Prostate gland (tissue), 2 donors: Measurements from ENCODE around the gene SLC2A2. TPM values are rescaled to one million over a fixed set of nuclear protein-coding genes. Genes with fewer than 3 reads are reported as not detected.

Source experiments
- DNase-seq: peaks from one replicate; pipeline ENCODE4 v3.0.0-alpha.2; 2019; ENCODE audit warnings: low spot score
- H3K27ac ChIP-seq, 2 donors: fragments of 200-600 bp; sonication (generic); 2 replicates each; pipeline ENCODE4 v1.5.1; 2017 to 2019
- H3K27me3 ChIP-seq: fragments of 200-600 bp; sonication (generic); replicated peaks from 2 replicates; pipeline ENCODE4 v1.5.1; 2019; ENCODE audit not compliant: insufficient read depth
- H3K36me3 ChIP-seq, 2 donors: fragments of 200-600 bp; sonication (generic); 1 replicate in 1 of 2; 2 replicates in 1 of 2; pipeline versions ENCODE4 v1.5.1 to v1.8.1; 2017 to 2019
- H3K4me1 ChIP-seq: fragments of 200-600 bp; sonication (generic); replicated peaks from 2 replicates; pipeline ENCODE4 v1.5.1; 2019
- H3K4me3 ChIP-seq, 2 donors: fragments of 200-600 bp; sonication (generic); 2 replicates each; pipeline ENCODE4 v1.5.1; 2017 to 2019
- H3K9me3 ChIP-seq: fragments of 200-600 bp; sonication (generic); 2 replicates; pipeline ENCODE4 v1.5.1; 2017
- POLR2A ChIP-seq: fragments of 450-650 bp; IDR thresholded peaks from one replicate; pipeline ENCODE4 v1.6.1; 2016; ENCODE audit warnings: antibody characterized with exemption, mild to moderate bottlenecking
- POLR2AphosphoS5 ChIP-seq: sonication (generic); formaldehyde crosslinking; IDR thresholded peaks from one replicate; pipeline ENCODE4 v1.6.1; 2017; ENCODE audit warnings: antibody characterized with exemption
- WGBS: methylation state at CpG from one replicate; pipeline ENCODE4 v1.1.5; 2018; 5-methylcytosine and 5-hydroxymethylcytosine counted together
- intact Hi-C: fragments of 100-400 bp; cut with DNase I; formaldehyde crosslinking; loops from one replicate; pipeline ENCODE4 v1.14.2; 2022
- total RNA-seq, 2 donors: library from RNA; depleted of rRNA; stranded (reverse); fragments of >200 nt; gene quantifications; one replicate each; pipeline ENCODE4 v1.1.0, GENCODE V29; 2016
- TF ChIP-seq, protein P1 (sequence below), 4 experiments: fragments of 200-600 bp in 2 of 4; fragments of 450-650 bp in 2 of 4; sonication (generic) in 2 of 4; IDR thresholded peaks; 1 replicate in 3 of 4; 2 replicates in 1 of 4; pipeline ENCODE4 v1.5.1; 2016 to 2019; ENCODE audit warnings: antibody characterized with exemption in 4 of 4, mild to moderate bottlenecking in 2 of 4, moderate library complexity in 2 of 4

The SLC2A2 gene
- total RNA-seq, 2 donors from 2014 or later, result not detected

DNA sequence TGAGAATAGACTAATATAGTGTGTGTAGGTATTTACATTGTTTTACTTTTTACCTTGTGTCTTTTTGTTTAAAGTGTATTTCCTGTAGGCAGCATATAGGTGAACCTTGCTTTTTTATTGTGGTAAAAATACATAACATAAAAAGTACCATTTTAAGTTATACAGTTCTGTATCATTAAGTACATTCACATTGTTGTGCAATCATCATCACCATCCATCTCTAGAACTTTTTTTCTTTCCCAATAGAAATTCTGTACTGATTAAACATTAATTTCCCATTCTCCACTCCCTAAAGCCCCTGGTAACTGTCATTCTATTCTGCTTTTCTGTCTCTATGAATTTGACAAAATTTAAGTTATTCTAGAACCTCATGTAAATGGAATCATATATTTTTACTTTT lies 69.9 kb downstream of the SLC2A2 start:
- intact Hi-C loops, result no loop called here
- Histone ChIP-seq H3K4me3 (no peak overlapping the region), H3K4me1 (no peaks in the 10 kb centered on the region), H3K36me3 (no peaks in the 10 kb centered on the region), H3K27me3 (no peaks in the 10 kb centered on the region), H3K27ac (no peak overlapping the region), H3K9me3 (no peaks in the 10 kb centered on the region)
- TF ChIP-seq POLR2AphosphoS5, result no peak
- TF ChIP-seq, protein P1, sequence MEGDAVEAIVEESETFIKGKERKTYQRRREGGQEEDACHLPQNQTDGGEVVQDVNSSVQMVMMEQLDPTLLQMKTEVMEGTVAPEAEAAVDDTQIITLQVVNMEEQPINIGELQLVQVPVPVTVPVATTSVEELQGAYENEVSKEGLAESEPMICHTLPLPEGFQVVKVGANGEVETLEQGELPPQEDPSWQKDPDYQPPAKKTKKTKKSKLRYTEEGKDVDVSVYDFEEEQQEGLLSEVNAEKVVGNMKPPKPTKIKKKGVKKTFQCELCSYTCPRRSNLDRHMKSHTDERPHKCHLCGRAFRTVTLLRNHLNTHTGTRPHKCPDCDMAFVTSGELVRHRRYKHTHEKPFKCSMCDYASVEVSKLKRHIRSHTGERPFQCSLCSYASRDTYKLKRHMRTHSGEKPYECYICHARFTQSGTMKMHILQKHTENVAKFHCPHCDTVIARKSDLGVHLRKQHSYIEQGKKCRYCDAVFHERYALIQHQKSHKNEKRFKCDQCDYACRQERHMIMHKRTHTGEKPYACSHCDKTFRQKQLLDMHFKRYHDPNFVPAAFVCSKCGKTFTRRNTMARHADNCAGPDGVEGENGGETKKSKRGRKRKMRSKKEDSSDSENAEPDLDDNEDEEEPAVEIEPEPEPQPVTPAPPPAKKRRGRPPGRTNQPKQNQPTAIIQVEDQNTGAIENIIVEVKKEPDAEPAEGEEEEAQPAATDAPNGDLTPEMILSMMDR (IDR thresholded peaks at IDR 0.05), result no peak
- TF ChIP-seq POLR2A, result no peak
- no peak for DNase-seq

DNA sequence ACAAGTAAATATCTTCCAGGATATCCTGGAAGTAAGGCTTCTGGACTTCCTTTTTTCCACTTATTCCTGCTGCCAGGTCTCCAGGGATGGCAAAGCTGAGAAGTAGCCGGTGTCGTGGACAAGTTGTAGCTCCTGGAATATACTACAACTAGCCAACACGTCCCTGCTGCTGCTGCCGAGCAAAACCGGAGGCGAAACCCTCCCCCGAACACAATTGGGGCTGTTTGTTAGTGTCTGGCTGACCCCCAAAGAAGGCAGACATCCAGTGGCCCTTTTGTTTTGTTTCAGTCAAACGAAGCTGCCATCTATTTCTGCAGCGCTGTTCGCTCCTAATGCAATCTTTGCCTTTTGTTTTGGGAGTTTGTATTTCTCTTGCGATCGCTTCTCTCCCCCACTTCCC lies 72.8 kb downstream of the SLC2A2 start:
- DNase-seq, result no peak
- no peak for TF ChIP-seq POLR2AphosphoS5
- TF ChIP-seq POLR2A, result no peak
- TF ChIP-seq, protein P1 (IDR thresholded peaks at IDR 0.05), result no peak
- 75% methylated on average over 12 of the region's 12 CpGs for WGBS
- no peaks in the 10 kb centered on the region for H3K9me3 ChIP-seq
- H3K27ac ChIP-seq, result no peak overlapping the region
- H3K27me3 ChIP-seq, result no peaks in the 10 kb centered on the region
- no peaks in the 10 kb centered on the region for H3K36me3 ChIP-seq
- H3K4me1 ChIP-seq, result no peaks in the 10 kb centered on the region
- intact Hi-C loops, result no loop called here
- no peak overlapping the region for H3K4me3 ChIP-seq

DNA sequence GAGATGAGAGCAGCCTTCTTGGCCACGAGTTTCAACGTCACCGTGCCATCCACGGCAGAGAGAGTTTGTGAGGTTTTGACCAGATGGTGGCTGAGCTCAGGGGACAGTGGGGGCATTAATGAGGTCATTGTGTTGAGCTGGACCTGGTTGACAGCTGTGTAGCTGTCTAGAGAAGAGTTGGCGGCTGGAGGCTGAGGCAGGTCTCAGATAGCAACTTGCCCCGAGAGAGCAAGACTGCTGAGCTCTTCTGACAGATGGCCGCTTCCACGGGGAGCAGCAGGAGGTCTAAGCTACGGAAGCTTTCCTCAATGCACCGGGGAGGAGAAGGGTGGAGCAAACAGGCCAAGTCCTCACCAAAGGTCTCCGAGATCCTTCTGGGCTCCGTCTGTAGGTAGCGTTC lies 73.3 kb downstream of the SLC2A2 start:
- no peak for DNase-seq
- no peaks in the 10 kb centered on the region for H3K27me3 ChIP-seq
- 83% methylated on average over 13 of the region's 13 CpGs for WGBS
- H3K27ac ChIP-seq, result no peak overlapping the region
- H3K4me1 ChIP-seq, result no peaks in the 10 kb centered on the region
- no peaks in the 10 kb centered on the region for H3K36me3 ChIP-seq
- H3K4me3 ChIP-seq, result no peak overlapping the region
- H3K9me3 ChIP-seq, result no peaks in the 10 kb centered on the region
- intact Hi-C loops, result no loop called here
- TF ChIP-seq POLR2AphosphoS5, result no peak
- TF ChIP-seq, protein P1 (IDR thresholded peaks at IDR 0.05), result no peak
- TF ChIP-seq POLR2A, result no peak

DNA sequence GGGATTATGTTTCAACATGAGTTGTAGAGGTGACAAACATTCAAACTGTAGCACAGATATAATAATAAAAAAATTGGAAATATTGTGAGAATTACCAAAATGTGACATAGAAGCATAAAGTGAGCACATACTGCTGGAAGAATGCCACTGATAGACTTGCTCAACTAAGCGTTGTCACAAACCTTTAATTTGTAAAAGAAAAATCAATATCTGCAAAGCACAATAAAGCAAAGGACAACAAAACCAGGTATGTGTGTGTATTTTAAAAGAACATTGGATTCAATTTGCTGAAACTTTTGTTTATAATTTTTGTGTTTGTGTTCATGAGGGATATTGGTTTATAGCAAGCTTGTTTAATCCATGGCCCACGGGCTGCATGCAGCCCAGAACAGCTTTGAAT lies 77.3 kb downstream of the SLC2A2 start:
- WGBS, result 60% methylated on average over 2 of the region's 2 CpGs
- no peak overlapping the region for H3K4me3 ChIP-seq
- intact Hi-C loops, result no loop called here
- H3K9me3 ChIP-seq, result no peaks in the 10 kb centered on the region
- H3K27me3 ChIP-seq, result no peaks in the 10 kb centered on the region
- H3K27ac ChIP-seq, result no peak overlapping the region
- no peaks in the 10 kb centered on the region for H3K4me1 ChIP-seq
- H3K36me3 ChIP-seq, result no peaks in the 10 kb centered on the region
- no peak for DNase-seq
- TF ChIP-seq POLR2A (no peak), POLR2AphosphoS5 (no peak)
- TF ChIP-seq, protein P1 (IDR thresholded peaks at IDR 0.05), result no peak

DNA sequence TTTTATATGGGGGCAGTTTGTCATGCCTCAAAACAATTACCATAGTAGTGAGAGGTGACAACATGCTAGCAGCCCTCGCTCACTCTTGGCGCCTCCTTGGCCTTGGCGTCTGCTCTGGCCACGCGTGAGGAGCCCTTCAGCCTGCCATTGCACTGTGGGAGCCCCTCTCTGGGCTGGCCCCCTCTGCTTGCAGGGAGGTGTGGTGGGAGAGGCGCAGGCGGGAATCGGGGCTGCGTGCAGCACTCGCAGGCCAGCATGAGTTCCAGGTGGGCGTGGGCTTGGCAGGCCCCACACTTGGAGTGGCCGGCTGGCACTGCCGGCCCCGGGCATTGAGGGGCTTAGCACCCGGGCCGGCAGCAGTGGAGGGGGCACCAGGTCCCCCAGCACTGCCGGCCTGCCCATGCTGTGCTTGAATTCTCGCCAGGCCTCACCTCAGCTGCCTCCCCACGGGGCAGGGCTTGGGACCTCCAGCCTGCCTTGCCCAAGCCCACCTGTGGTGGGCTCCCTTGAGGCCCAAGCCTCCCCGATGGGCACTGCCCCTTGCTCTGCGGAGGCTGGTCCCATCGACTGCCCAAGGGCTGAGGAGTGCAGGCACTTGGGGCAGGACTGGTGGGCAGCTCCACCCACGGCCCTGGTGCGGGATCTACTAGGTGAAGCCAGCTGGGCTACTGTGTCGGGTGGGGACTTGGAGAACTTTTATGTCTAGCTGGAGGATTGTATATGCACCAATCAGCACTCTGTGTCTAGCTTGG lies 79.3 kb downstream of the SLC2A2 start:
- Histone ChIP-seq H3K27me3 (no peaks in the 10 kb centered on the region), H3K4me1 (no peaks in the 10 kb centered on the region), H3K9me3 (no peaks in the 10 kb centered on the region), H3K27ac (no peak overlapping the region), H3K36me3 (no peaks in the 10 kb centered on the region), H3K4me3 (no peak overlapping the region)
- intact Hi-C loops, result no loop called here
- TF ChIP-seq POLR2A (no peak), POLR2AphosphoS5 (no peak)
- TF ChIP-seq, protein P1 (IDR thresholded peaks at IDR 0.05), result no peak
- DNase-seq, result no peak
- 96% methylated on average over 22 of the region's 25 CpGs for WGBS
